Fibroblast of lung (primary cell): ENCODE results near the gene FBN1.

ENCODE experiments used
- CTCF ChIP-seq, 2 donors: IDR thresholded peaks in 1 of 2; conservative IDR thresholded peaks in 1 of 2; 1 replicate in 1 of 2; 2 replicates in 1 of 2; pipeline ENCODE4 v1.5.1; 2011 to 2012; ENCODE audit warnings: low read length in 2 of 2, control low read depth in 1 of 2, inconsistent platforms in 1 of 2, low read depth in 1 of 2, mild to moderate bottlenecking in 1 of 2
- EZH2 ChIP-seq: IDR thresholded peaks from 2 replicates; pipeline ENCODE4 v1.5.1; 2012; ENCODE audit warnings: low read length, control low read depth, mild to moderate bottlenecking; ENCODE audit errors: missing control alignments

GRCh38 chr15:48370460-48370859 is 275.0 kb downstream of the FBN1 start:
- TF ChIP-seq CTCF (conservative IDR thresholded peaks at IDR 0.05 in 1 of 2, IDR thresholded peaks at IDR 0.05 in 1 of 2; ENCODE audit: low read depth in 1 of 2, low read length in 2 of 2), result no peak
- TF ChIP-seq EZH2, result no peak
